ENCODE data around the gene VRK1.

- TF ChIP-seq CREB1 (IDR thresholded peaks at IDR 0.05; ENCODE audit: low read depth) (no peak), RAD21 (IDR thresholded peaks at IDR 0.05; ENCODE audit: low read depth) (no peak), EP300 (IDR thresholded peaks at IDR 0.05; ENCODE audit: borderline replicate concordance) (no peak)
Measured at GRCh38 chr14:96897184-96897583, 100.0 kb downstream of the VRK1 start.

All from Ishikawa (cell line).